Measurements from ENCODE around the gene C10orf90.

DNA sequence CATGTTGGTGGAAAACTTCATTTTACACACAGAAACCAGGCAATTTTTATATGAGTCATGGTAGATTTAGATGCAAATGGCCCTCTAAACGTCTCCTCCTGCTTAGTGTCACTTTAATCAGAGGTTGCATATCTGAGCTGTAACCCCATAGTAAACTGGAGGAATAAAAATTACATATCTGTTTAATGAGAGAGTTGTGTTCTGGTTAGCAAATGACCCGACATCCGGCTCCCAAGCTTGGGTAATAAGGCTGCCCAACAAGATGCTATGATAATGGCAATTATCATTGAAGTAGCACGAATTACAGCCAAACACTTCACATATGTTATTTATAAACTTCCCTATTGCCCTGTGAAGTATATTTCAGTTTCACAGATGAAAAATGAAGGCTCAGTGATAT, 271.6 kb downstream of the C10orf90 start:
- TF ChIP-seq, protein P1, sequence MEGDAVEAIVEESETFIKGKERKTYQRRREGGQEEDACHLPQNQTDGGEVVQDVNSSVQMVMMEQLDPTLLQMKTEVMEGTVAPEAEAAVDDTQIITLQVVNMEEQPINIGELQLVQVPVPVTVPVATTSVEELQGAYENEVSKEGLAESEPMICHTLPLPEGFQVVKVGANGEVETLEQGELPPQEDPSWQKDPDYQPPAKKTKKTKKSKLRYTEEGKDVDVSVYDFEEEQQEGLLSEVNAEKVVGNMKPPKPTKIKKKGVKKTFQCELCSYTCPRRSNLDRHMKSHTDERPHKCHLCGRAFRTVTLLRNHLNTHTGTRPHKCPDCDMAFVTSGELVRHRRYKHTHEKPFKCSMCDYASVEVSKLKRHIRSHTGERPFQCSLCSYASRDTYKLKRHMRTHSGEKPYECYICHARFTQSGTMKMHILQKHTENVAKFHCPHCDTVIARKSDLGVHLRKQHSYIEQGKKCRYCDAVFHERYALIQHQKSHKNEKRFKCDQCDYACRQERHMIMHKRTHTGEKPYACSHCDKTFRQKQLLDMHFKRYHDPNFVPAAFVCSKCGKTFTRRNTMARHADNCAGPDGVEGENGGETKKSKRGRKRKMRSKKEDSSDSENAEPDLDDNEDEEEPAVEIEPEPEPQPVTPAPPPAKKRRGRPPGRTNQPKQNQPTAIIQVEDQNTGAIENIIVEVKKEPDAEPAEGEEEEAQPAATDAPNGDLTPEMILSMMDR (IDR thresholded peaks at IDR 0.05) = no peak
- TF ChIP-seq POLR2A (IDR thresholded peaks at IDR 0.05) (no peak), EP300 (IDR thresholded peaks at IDR 0.05) (no peak), POLR2AphosphoS5 (IDR thresholded peaks at IDR 0.05) (no peak)

Data from suprapubic skin (tissue), 4 donors.